Vagina (tissue), 2 donors: Measurements from ENCODE around the gene ERG.

Experiments
- POLR2A ChIP-seq, 2 donors: fragments of 450-650 bp; IDR thresholded peaks; one replicate each; pipeline ENCODE4 v1.6.1; 2017; ENCODE audit warnings: antibody characterized with exemption in 2 of 2, mild to moderate bottlenecking in 2 of 2, moderate library complexity in 2 of 2
- POLR2AphosphoS5 ChIP-seq, 2 donors: sonication (generic); formaldehyde crosslinking; IDR thresholded peaks; one replicate each; pipeline ENCODE4 v1.9.0; 2017; ENCODE audit warnings: antibody characterized with exemption in 2 of 2, mild to moderate bottlenecking in 2 of 2, low read depth in 1 of 2; ENCODE audit not compliant: insufficient read depth in 1 of 2
- TF ChIP-seq, protein P1 (sequence below), 3 experiments: fragments of 450-650 bp in 2 of 3; fragments of 200-600 bp in 1 of 3; sonication (generic) in 1 of 3; IDR thresholded peaks; one replicate each; pipeline ENCODE4 v1.5.1; 2017 to 2019; ENCODE audit warnings: antibody characterized with exemption in 3 of 3, mild to moderate bottlenecking in 2 of 3, moderate library complexity in 2 of 3

DNA sequence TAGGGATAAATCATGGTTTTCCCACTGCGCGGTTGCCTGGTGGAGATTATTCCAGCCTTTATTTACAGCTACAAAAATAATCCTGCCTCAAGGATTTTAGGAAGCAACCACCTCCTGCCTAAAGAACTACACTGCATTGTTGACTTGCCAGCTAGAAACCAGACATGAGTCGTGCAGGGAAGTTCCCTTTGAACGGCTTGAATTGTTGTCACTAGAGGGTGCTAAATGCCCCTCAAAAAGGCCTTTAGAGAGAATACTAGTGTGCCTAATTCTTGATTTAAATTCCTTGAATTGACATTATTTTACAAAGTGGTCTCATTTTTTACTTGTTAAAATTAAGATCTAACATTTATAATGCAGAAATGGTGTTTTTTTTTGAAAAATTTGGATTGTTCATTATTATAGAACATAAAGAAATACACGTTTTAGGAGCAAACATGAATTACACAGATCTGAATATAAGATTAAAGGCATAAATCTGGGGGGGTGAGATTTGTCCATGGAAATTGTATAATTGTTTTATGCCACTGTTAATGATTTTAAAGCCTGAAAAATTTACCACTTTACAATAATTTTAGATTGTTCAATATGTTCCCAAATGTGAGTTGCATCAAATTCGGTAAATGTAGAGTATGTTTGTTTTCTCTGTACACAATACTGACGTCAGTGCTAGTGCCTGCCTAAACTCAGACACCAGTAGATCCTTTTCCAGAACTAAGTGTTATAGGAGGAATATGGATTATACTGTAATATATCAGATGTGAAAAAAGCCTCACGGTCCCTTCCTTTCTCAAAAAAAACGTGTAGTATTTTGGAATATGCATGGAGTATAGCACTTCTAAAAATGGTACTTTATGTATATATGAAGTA, 7.6 kb upstream of the ERG start:
- TF ChIP-seq, protein P1, sequence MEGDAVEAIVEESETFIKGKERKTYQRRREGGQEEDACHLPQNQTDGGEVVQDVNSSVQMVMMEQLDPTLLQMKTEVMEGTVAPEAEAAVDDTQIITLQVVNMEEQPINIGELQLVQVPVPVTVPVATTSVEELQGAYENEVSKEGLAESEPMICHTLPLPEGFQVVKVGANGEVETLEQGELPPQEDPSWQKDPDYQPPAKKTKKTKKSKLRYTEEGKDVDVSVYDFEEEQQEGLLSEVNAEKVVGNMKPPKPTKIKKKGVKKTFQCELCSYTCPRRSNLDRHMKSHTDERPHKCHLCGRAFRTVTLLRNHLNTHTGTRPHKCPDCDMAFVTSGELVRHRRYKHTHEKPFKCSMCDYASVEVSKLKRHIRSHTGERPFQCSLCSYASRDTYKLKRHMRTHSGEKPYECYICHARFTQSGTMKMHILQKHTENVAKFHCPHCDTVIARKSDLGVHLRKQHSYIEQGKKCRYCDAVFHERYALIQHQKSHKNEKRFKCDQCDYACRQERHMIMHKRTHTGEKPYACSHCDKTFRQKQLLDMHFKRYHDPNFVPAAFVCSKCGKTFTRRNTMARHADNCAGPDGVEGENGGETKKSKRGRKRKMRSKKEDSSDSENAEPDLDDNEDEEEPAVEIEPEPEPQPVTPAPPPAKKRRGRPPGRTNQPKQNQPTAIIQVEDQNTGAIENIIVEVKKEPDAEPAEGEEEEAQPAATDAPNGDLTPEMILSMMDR (IDR thresholded peaks at IDR 0.05), result peak; percentile 18 to 34 (median 30)
- TF ChIP-seq POLR2AphosphoS5 (IDR thresholded peaks at IDR 0.05; ENCODE audit: insufficient read depth in 1 of 2, low read depth in 1 of 2) (peak in 1 of 2 donors; percentile 90), POLR2A (IDR thresholded peaks at IDR 0.05) (no peak)
